Gastrocnemius medialis (tissue), 4 donors: Measurements from ENCODE around the gene CHN2. TPM values are rescaled to one million over a fixed set of nuclear protein-coding genes. Genes with fewer than 3 reads are reported as not detected.

Experiments used
- ATAC-seq, 2 donors: fragments of 150-250 bp; one replicate each; pipeline ENCODE4 v1.9.1; 2016
- DNase-seq, 2 donors: peaks; one replicate each; pipeline ENCODE4 v3.0.0-alpha.2; 2019
- H3K27ac ChIP-seq, 4 donors: fragments of 200-600 bp; sonication (generic); 1 replicate in 1 of 4; 2 replicates in 3 of 4; pipeline ENCODE4 v1.5.1; 2016 to 2018; ENCODE audit warnings: mild to moderate bottlenecking in 2 of 4, moderate library complexity in 1 of 4
- H3K27me3 ChIP-seq, 3 donors: fragments of 200-600 bp; sonication (generic) in 2 of 3; 1 replicate in 1 of 3; 2 replicates in 2 of 3; pipeline versions ENCODE4 v1.5.1 to v1.6.0; 2016 to 2019; ENCODE audit warnings: mild to moderate bottlenecking in 1 of 3, moderate library complexity in 1 of 3
- H3K36me3 ChIP-seq, 2 donors: fragments of 200-600 bp; sonication (generic) in 1 of 2; one replicate each; pipeline ENCODE4 v1.5.1; 2017 to 2018
- H3K4me1 ChIP-seq, 2 donors: fragments of 200-600 bp; sonication (generic) in 1 of 2; one replicate each; pipeline ENCODE4 v1.5.1; 2016 to 2017; ENCODE audit warnings: mild to moderate bottlenecking in 2 of 2
- H3K4me3 ChIP-seq, 4 donors: fragments of 200-600 bp; sonication (generic) in 3 of 4; 1 replicate in 1 of 4; 2 replicates in 3 of 4; pipeline ENCODE4 v1.5.1; 2016 to 2019; ENCODE audit warnings: mild to moderate bottlenecking in 2 of 4
- H3K9me3 ChIP-seq, 3 donors: fragments of 200-600 bp; sonication (generic) in 2 of 3; 1 replicate in 1 of 3; 2 replicates in 2 of 3; pipeline ENCODE4 v1.5.1; 2016 to 2019
- CTCF ChIP-seq, 5 experiments: fragments of 450-650 bp in 3 of 5; fragments of 200-600 bp in 2 of 5; sonication (generic) in 2 of 5; IDR thresholded peaks in 4 of 5; conservative IDR thresholded peaks in 1 of 5; 1 replicate in 4 of 5; 2 replicates in 1 of 5; pipeline ENCODE4 v1.5.1; 2016 to 2019; ENCODE audit warnings: antibody characterized with exemption in 5 of 5, mild to moderate bottlenecking in 3 of 5, moderate library complexity in 3 of 5
- POLR2A ChIP-seq, 2 donors: fragments of 450-650 bp; IDR thresholded peaks; one replicate each; pipeline ENCODE4 v1.6.1; 2017; ENCODE audit warnings: antibody characterized with exemption in 2 of 2, mild to moderate bottlenecking in 2 of 2, moderate library complexity in 2 of 2
- in situ Hi-C, 4 donors: fragments of 200-750 bp; cut with MboI; loops; one replicate each; pipeline versions ENCODE4 v1.15.0 to v1.8.0; 2017; ENCODE audit warnings: low sequenced_read_pairs in 4 of 4
- intact Hi-C: fragments of 100-400 bp; cut with DNase I; formaldehyde crosslinking; loops from one replicate; pipeline ENCODE4 v1.15.1; 2023; ENCODE audit warnings: low total_unique reads
- total RNA-seq, 4 donors: library from RNA; depleted of rRNA; stranded (reverse); fragments of >200 nt; gene quantifications; one replicate each; pipeline versions ENCODE4 v1.1.0 to v1.2.3, GENCODE V29; 2016

CHN2 gene
- total RNA-seq, 4 donors from 2014 or later: 5.9 to 11.3 (median 8.2) TPM

DNA sequence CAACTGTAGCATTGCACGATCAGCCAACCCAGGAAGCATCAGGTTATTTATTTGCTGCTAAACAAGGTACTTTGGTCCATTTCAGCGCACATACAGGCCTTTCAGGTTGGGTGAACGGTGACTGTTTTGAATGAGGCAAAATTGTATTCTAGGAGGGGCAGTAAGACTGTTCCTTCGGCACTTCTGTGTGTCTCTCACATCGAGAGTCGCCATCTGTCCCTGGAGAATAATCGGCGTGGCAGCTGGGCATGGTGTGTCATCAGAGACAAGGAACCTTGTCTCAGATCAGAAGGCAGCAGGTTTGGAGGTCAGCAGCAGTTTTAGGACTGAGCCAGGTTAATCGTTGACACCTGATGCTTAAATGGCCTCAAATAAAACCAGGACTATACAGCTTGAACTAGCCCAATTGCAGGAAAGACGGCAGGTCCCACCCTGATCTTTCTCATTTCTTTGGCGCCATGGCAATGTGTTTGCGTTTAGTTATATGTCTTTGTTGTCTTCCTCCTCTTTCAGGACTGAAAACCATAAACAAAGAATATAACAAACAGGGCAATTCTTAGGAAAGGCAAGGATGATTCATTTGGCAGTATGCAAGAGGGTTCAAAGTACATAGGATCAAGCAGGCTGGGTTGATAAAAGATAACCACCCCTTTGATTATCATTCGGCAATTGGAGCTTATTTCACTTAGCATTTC is 277.0 kb downstream of the CHN2 start:
- Histone ChIP-seq H3K9me3 (no peaks in the 10 kb centered on the region), H3K27me3 (no peaks in the 10 kb centered on the region), H3K4me1 (no peaks in the 10 kb centered on the region), H3K4me3 (no peak overlapping the region), H3K27ac (no peak overlapping the region), H3K36me3 (no peaks in the 10 kb centered on the region)
- TF ChIP-seq POLR2A (IDR thresholded peaks at IDR 0.05) (no peak), CTCF (IDR thresholded peaks at IDR 0.05 in 4 of 5, conservative IDR thresholded peaks at IDR 0.05 in 1 of 5) (no peak)
- no peak for DNase-seq
- intact Hi-C loops: no loop called here
- no peak for ATAC-seq
- in situ Hi-C loops: no loop called here

DNA sequence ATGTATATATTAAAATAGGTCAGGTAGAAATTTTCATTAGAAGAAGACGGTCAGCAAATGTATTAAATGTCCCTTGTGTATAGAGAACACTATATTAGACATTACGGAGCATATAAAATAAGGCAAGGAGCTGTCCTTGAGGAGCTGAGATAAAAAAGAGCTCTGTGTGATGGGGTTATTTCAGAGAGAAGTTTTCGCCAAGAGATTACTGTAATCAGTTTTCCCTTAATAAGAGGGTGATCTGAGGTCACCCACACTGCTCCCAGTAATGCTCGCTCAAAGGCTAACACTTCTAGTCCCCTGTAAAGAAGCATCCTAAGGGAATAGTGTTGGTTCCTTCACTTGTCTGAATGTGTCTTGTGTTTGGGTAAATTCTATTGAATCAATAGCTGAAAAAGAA is 282.3 kb downstream of the CHN2 start:
- intact Hi-C loops: no loop called here
- H3K27me3 ChIP-seq: no peaks in the 10 kb centered on the region
- in situ Hi-C loops: no loop called here
- H3K9me3 ChIP-seq: no peaks in the 10 kb centered on the region
- no peak overlapping the region for H3K27ac ChIP-seq
- ATAC-seq (no peak), DNase-seq (no peak)
- TF ChIP-seq CTCF (IDR thresholded peaks at IDR 0.05 in 4 of 5, conservative IDR thresholded peaks at IDR 0.05 in 1 of 5) (no peak), POLR2A (IDR thresholded peaks at IDR 0.05) (no peak)
- H3K4me1 ChIP-seq: no peaks in the 10 kb centered on the region
- no peaks in the 10 kb centered on the region for H3K36me3 ChIP-seq
- H3K4me3 ChIP-seq: no peak overlapping the region

DNA sequence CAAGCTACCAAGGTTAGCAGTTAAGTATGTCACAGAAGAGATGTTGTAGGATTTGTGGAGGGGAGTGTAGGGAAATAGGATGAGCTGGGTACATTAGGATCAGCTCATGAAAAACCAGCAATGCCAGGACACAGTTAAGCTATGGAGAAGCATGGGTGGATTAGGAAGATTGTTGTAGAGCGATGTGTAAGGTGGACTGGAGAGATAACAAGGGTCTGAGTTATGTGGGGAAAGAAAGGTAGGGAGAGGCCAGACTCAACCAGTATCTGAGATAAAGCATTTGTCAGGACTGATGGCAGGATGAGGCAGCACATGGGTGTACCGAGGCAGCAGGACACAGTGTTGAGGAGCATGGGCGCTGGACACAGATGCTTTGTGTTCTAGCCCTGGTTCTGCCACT is 283.7 kb downstream of the CHN2 start:
- in situ Hi-C loops (no loop called here), intact Hi-C loops (no loop called here)
- Histone ChIP-seq H3K4me1 (no peaks in the 10 kb centered on the region), H3K9me3 (no peaks in the 10 kb centered on the region), H3K36me3 (no peaks in the 10 kb centered on the region), H3K27ac (no peak overlapping the region), H3K4me3 (no peak overlapping the region), H3K27me3 (no peaks in the 10 kb centered on the region)
- DNase-seq (no peak), ATAC-seq (no peak)
- TF ChIP-seq CTCF (IDR thresholded peaks at IDR 0.05 in 4 of 5, conservative IDR thresholded peaks at IDR 0.05 in 1 of 5) (no peak), POLR2A (IDR thresholded peaks at IDR 0.05) (no peak)

DNA sequence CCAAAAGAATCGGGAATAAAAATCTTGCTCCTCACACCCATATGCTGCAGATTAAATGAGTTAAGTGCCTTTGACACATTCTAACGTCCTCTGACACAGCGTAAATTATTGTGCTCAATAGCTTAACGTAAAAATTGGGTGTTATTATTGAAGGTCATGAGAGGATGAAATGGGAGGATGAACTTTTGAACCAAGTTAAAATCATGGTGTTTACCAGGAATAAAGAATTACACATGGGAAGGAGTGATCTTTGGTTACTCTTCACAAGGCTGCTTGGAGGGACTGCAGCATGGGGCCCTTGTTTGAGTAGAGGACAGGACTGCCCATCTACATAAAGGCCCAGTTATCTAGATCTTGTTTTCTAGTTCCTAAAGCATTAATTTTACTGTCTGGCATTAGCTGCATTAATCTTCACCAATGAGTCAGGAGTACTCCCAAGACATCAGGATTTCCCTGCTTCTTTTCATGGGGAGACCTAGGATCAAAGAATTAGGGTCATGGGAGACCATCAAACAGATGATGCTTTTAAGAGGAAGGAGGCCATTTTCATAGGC is 284.2 kb downstream of the CHN2 start:
- in situ Hi-C loops (no loop called here), intact Hi-C loops (no loop called here)

More for the DNA sequence above, 284.2 kb downstream of the CHN2 start:
- no peaks in the 10 kb centered on the region for H3K36me3 ChIP-seq
- no peaks in the 10 kb centered on the region for H3K4me1 ChIP-seq
- no peaks in the 10 kb centered on the region for H3K27me3 ChIP-seq
- ATAC-seq (no peak), DNase-seq (no peak)
- H3K27ac ChIP-seq: no peak overlapping the region
- no peak overlapping the region for H3K4me3 ChIP-seq
- H3K9me3 ChIP-seq: no peaks in the 10 kb centered on the region
- no peak for TF ChIP-seq CTCF (IDR thresholded peaks at IDR 0.05 in 4 of 5, conservative IDR thresholded peaks at IDR 0.05 in 1 of 5)
- TF ChIP-seq POLR2A (IDR thresholded peaks at IDR 0.05): no peak
